Suppressor macrophage treated with lipopolysaccharide for 4 hours (primary cell): ENCODE results near the gene DMD.
"Not testable (repeated sequence)": the region's sequence is repeated elsewhere in the genome, so short reads cannot be mapped to it uniquely, and the experiment has no call there.

Experiments used
- DNase-seq: peaks from one replicate; pipeline ENCODE4 v3.0.0-alpha.2; 2020

Gene DMD

GRCh38 chrX:33149580-33149979 lies 61.8 kb downstream of the DMD start:
- DNase-seq = no peak

DNA sequence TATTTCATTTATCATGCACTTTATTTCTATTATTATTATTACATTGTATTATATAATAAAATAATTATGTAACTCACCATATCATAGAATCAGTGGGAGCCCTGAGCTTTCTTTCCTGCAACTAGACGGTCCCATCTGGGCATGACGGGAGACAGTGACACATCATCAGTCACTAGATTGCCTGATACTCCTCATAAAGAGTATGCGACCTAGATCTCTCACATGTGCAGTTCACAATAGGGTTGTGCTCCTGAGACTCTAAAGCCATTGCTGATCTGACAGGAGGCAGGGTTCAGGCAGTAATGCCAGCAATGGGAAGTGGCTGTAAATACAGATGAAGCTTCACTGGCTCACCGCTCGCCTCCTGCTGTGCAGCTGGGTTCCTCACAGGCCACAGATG lies 62.3 kb downstream of the DMD start:
- no peak for DNase-seq

DNA sequence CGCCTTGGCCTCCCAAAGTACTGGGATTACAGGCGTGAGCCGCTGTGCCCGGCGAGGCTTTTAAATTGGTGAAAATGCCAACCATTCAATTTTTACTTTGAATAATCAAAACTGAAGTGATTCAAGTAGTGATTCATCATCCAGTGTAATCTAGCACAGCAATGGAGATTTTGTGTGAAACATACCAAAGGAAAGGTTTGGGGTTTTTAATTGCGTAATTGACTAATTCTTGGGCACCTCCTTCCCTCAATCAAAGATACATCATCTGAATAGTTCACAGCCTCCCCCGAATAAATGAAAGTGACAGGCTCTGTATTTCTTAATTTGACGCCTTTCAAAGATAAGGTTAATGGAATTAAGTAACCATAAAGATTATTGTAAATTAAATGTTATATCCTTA lies 69.0 kb downstream of the DMD start:
- DNase-seq = no peak

DNA sequence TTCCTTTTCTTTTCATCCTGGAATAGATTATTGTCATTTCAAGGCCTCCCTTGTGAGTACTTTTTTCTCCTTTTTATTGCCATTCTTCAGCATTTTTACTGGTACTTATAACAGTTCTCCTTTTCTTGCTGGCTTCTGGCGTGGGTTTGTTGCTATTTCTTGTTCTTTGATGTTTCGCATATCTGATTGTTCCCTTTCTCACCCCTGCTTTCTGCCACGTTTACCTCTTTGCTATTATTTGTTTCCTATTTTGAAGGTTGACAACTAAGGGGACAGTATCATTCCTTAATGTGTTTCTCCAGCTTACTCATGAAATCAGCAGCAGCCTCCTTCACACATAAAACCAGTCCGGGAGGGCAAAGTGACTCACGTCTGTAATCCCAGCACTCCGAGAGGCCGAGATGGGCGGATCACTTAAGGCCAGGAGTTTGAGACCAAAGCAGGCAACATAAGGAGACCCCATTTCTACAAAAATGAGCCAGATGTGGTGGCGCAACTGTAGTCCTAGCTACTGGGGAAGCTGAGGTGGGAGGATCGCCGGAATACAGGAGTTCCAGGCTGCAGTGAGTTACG lies 72.6 kb downstream of the DMD start:
- no peak for DNase-seq

- DNase-seq = no peak
Observed at GRCh38 chrX:33134164-33134563, 77.2 kb downstream of the DMD start.

- DNase-seq = no peak
Observed at GRCh38 chrX:33133320-33133719, 78.0 kb downstream of the DMD start.

GRCh38 chrX:33132569-33132968 lies 78.8 kb downstream of the DMD start:
- DNase-seq = no peak

DNA sequence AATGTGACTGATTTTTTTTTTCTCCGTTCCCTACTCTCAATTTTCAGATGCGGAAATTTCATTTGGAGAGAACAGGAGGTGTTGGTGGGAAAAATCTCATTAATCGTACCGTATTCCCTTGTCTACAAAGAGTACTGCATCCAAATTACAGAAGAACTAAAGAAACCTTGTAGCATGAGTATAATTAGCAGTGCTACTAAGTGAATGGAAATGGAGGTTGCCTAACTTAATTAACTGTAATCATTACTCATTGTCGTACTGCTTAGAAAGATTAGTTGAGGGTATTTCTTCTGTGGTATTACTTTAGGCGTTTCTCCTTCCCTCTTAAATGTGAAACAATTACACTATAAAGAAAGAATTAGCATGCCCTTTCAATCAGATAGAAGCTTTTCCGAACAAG lies 81.7 kb downstream of the DMD start:
- no peak for DNase-seq

DNA sequence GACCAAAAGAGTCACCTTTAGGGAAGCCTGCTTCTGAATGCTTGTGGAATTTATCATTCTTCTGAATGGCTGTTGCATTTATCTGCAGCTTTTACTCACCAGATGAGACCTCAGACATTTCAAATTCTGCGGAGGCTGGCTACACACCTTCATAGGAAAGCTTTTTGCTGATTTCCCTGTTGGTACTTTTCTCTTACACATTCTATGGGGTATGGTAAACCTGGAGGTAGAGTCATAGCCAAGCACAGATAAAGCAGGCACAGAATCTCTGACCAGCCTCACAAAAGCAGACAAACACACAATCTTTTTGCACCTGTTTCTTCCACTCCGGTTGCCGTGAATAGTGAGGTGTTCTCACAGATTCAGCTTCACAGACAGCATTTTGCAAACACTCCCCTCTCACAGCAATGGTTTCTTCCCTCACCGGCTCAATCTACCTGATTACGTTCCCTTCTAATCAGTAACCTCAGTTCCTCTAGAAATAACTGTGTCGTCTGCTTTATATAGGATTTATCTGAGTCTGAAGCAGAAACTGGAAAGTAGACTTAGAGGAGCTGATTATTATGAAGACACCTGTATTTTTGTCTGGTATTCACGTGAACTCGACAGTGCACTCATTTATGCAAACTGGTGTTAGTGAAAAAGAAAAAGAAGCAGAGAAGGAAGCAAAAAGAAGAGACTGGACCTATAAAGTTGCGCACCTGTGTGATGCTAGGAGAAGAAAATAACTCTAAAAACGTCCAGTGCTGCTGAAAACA lies 83.1 kb downstream of the DMD start:
- DNase-seq = no peak

- no peak for DNase-seq
Observed at GRCh38 chrX:33126469-33126868, 84.9 kb downstream of the DMD start.

GRCh38 chrX:33109858-33110257 lies 101.5 kb downstream of the DMD start:
- DNase-seq = no peak

- no peak for DNase-seq
Observed at GRCh38 chrX:33106737-33107136, 104.6 kb downstream of the DMD start.

DNA sequence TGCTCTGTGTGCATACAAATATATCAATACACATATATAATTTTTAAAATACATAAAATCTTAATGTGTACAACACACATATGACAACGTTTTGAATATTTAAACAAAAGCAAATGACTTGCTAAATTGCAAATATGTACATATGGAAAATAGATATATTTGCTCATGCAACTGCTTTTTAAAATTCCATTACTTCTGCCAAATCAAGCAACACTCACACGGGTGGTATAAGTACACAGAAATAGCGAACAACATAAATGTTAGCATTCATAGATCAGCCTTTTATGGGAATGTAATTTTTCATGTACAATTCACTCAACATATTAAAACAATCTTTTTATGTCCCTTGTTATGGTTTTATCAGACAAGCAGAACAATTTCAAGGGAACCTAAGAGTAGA lies 116.3 kb downstream of the DMD start:
- DNase-seq = no peak

- DNase-seq = no peak
Observed at GRCh38 chrX:33087411-33087810, 123.9 kb downstream of the DMD start.

- no peak for DNase-seq
Observed at GRCh38 chrX:33086886-33087285, 124.5 kb downstream of the DMD start.

GRCh38 chrX:33082371-33082770 lies 129.0 kb downstream of the DMD start:
- no peak for DNase-seq

- DNase-seq = no peak
Observed at GRCh38 chrX:33078273-33078672, 133.1 kb downstream of the DMD start.

DNA sequence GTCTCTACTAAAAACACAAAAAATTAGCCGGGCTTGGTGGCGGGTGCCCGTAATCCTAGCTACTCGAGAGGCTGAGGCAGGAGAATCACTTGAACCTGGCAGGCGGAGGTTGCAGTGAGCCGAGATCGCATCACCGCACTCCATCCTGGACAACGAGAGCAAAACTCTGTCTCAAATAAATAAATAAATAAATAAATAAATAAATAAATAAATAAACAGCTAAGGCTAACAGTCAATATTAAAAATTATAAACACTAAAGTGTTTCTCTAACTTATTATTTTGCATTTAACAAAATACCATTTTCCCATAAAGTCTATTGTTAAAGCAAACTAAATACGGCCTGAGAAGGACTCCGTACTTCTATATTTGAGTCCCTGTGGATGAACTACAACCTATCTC lies 137.7 kb downstream of the DMD start:
- not testable (repeated sequence) for DNase-seq

DNA sequence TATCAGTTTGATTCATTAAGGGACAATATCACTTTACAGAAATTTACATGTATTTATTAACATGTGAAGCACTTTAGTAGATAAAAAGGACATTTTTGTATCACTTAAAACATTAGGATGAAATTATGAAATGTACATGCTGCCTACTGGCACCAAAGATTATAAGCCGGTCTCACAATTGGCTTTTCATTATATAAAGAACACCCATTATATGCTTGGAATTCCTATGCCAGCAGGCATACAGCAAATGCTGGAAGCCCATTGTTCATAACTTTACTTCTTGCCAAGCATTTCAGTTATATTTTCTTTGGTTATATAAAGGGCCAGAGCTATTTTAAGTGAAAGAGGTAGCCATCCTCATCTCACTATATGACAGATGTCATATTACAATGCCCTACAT lies 145.9 kb downstream of the DMD start:
- DNase-seq = no peak

- DNase-seq = no peak
Observed at GRCh38 chrX:33062041-33062440, 149.3 kb downstream of the DMD start.

DNA sequence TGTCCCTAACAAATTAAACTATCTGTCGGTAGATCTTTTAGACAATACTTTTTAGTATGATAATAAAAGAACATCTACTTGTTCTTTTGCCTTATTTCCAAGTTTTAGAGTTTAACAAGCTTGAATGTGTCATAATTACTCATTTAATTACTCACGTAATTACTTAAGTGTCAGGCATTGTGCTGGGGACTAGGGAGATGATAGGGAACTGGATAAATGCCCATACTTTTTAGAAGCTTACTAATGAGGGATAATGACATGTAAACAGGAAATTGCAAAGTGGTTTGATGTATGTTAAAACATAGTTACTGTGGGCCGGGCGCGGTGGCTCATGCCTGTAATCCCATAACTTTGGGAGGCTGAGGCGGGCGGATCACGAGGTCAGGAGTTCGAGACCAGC lies 158.3 kb downstream of the DMD start:
- no peak for DNase-seq

- no peak for DNase-seq
Observed at GRCh38 chrX:33045882-33046281, 165.5 kb downstream of the DMD start.

- no peak for DNase-seq
Observed at GRCh38 chrX:33045245-33045644, 166.1 kb downstream of the DMD start.

GRCh38 chrX:33041141-33041540 lies 170.2 kb downstream of the DMD start:
- DNase-seq = no peak

- DNase-seq = no peak
Observed at GRCh38 chrX:33032700-33033099, 178.6 kb downstream of the DMD start.
